Natural killer cell treated with Interleukin-12 subunit alpha and Interleukin-12 subunit beta and Interleukin-15 and Interleukin-18, amount 100 ng/mL, for 72 hours (primary cell): ENCODE results near the gene REC114. TPM values are rescaled to one million over a fixed set of nuclear protein-coding genes. Genes with fewer than 3 reads are reported as not detected.
A peak's percentile ranks its signal among the peaks of the same experiment; 100 is the strongest.

Source experiments
- ATAC-seq, 2 donors: fragments of 150-1000 bp; cut with Tn5 transposase in 1 of 2; sonication (Bioruptor Pico), chemical (Tn5 transposase) in 1 of 2; 2 replicates each; pipeline ENCODE4 v1.10.0; 2021
- DNase-seq: peaks from one replicate; pipeline ENCODE4 v3.0.0; 2022; ENCODE audit warnings: low spot score
- H3K27ac Mint-ChIP-seq, 2 donors: 1 replicate in 1 of 2; 2 replicates in 1 of 2; pipeline ENCODE4 v1.8.0; 2022; ENCODE audit warnings: mixed read lengths in 2 of 2, mild to moderate bottlenecking in 1 of 2, moderate library complexity in 1 of 2
- H3K27me3 Mint-ChIP-seq, 2 donors: 1 replicate in 1 of 2; 2 replicates in 1 of 2; pipeline ENCODE4 v1.8.0; 2022; ENCODE audit warnings: mixed read lengths in 2 of 2
- H3K36me3 Mint-ChIP-seq: one replicate; pipeline ENCODE4 v1.8.0; 2022; ENCODE audit warnings: mixed read lengths
- H3K4me1 Mint-ChIP-seq, 2 donors: 1 replicate in 1 of 2; 2 replicates in 1 of 2; pipeline ENCODE4 v1.8.0; 2022; ENCODE audit warnings: low read depth in 2 of 2, mixed read lengths in 2 of 2, mild to moderate bottlenecking in 1 of 2
- H3K4me3 Mint-ChIP-seq: one replicate; pipeline ENCODE4 v1.8.0; 2022; ENCODE audit warnings: mixed read lengths
- H3K9me3 Mint-ChIP-seq: 2 replicates; pipeline ENCODE4 v1.8.0; 2022; ENCODE audit warnings: mixed read lengths
- total RNA-seq, 2 donors: library from RNA; stranded (reverse); gene quantifications; one replicate each; pipeline ENCODE4 v1.2.3, GENCODE V29; 2022

REC114 gene
- total RNA-seq, 2 donors from 2014 or later: not detected

- peaks cover 28 to 34% of the 10 kb centered on the region in 2 donors for H3K4me1 Mint-ChIP-seq
- no peak overlapping the region for H3K27ac Mint-ChIP-seq
- H3K36me3 Mint-ChIP-seq: no peaks in the 10 kb centered on the region
- no peaks in the 10 kb centered on the region for H3K27me3 Mint-ChIP-seq
- no peak overlapping the region for H3K4me3 Mint-ChIP-seq
- H3K9me3 Mint-ChIP-seq: no peaks in the 10 kb centered on the region
- DNase-seq (no peak), ATAC-seq (no peak)
These were observed 157.7 kb downstream of the REC114 start for GRCh38 chr15:73600413-73601335.

DNA sequence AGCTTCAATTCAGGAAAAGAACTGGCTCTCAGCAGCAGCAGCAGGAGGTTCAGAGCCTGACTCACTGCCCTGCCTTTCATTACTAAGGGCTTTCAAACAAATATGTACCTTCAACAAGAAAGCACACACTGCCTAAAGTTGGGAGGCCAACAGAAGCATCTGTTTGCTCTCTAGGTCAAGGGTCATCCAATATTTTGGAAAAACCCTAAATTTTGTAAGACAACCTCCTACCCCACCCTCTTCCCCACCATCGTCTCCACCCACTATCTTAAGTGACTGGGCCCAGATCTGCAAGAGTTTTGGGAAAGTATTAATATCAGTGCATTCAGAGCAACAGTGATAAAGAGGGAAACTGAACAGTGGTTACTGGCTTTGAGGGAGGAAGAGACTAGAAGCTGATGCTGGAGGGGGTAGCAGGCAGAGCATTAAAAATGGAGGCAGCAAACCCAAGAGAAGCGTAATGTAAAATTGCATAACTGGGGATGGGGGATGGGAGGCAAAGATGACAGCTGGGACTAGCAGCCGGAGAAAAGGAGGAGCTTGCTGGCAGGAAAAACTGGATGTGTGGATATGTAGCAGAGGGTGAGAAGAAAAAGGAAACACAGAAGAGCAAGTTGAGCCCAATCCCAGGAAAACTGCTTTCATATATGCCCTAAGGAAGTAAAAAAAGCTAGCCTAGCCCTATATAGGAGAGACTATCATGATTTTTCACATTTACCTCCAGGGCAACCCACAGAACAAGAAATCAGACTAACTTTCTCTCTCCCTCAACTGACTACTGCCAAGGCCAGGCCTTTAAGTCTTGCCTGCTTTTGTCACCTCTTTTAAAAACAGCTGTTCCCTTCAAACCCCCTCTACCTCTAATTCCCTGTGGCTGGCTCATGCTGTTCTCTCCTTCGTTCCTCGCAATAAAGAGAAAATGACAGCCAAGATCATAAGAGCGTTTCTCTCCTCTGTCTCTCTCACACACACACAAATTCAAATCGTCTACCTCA is 158.8 kb downstream of the REC114 start:
- peak; percentile 63 to 65 for ATAC-seq
- Mint-ChIP-seq H3K9me3 (no peaks in the 10 kb centered on the region), H3K4me3 (no peak overlapping the region), H3K4me1 (peaks cover 21 to 25% of the 10 kb centered on the region in 2 donors), H3K27me3 (no peaks in the 10 kb centered on the region), H3K36me3 (no peaks in the 10 kb centered on the region), H3K27ac (no peak overlapping the region)
- DNase-seq: no peak

DNA sequence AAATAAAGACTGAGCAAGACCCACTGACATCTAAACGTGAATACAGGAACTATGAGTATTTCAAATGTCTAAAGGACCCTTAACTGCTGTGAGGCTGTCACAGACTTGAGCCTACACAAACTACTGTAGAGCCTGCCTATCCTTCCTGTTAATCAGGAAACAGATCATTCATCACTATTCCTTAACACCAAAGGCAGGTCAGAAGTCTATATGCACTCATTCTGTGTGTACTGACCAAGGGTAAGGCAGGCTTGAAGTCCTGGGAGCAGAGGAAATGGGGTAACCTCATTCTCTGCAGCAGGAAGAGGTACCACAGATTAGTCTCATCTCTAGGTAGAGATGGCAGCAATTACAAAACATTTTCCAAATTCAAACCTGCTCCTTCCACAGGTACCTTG is 159.5 kb downstream of the REC114 start:
- ATAC-seq (peak; percentile 69), DNase-seq (no peak)
- Mint-ChIP-seq H3K9me3 (no peaks in the 10 kb centered on the region), H3K4me1 (peaks cover 25 to 27% of the 10 kb centered on the region in 2 donors), H3K27ac (no peak overlapping the region), H3K36me3 (no peaks in the 10 kb centered on the region), H3K4me3 (no peak overlapping the region), H3K27me3 (no peaks in the 10 kb centered on the region)

- H3K36me3 Mint-ChIP-seq: no peaks in the 10 kb centered on the region
- no peak for ATAC-seq
These were observed 160.0 kb downstream of the REC114 start for GRCh38 chr15:73602992-73603391.

GRCh38 chr15:73604477-73604876 is 161.5 kb downstream of the REC114 start:
- Mint-ChIP-seq H3K4me1 (peaks cover 27 to 30% of the 10 kb centered on the region in 2 donors), H3K27me3 (no peaks in the 10 kb centered on the region), H3K27ac (peak overlapping the region; percentile 20 to 24), H3K36me3 (no peaks in the 10 kb centered on the region), H3K9me3 (no peaks in the 10 kb centered on the region), H3K4me3 (peak overlapping the region; percentile 33)
- DNase-seq (no peak), ATAC-seq (no peak)

More at GRCh38 chr15:73602992-73603391, 160.0 kb downstream of the REC114 start:
- peaks cover 26 to 30% of the 10 kb centered on the region in 2 donors for H3K4me1 Mint-ChIP-seq
- no peak for DNase-seq
- H3K27ac Mint-ChIP-seq: no peak overlapping the region
- H3K4me3 Mint-ChIP-seq: no peak overlapping the region
- H3K9me3 Mint-ChIP-seq: no peaks in the 10 kb centered on the region
- no peaks in the 10 kb centered on the region for H3K27me3 Mint-ChIP-seq

DNA sequence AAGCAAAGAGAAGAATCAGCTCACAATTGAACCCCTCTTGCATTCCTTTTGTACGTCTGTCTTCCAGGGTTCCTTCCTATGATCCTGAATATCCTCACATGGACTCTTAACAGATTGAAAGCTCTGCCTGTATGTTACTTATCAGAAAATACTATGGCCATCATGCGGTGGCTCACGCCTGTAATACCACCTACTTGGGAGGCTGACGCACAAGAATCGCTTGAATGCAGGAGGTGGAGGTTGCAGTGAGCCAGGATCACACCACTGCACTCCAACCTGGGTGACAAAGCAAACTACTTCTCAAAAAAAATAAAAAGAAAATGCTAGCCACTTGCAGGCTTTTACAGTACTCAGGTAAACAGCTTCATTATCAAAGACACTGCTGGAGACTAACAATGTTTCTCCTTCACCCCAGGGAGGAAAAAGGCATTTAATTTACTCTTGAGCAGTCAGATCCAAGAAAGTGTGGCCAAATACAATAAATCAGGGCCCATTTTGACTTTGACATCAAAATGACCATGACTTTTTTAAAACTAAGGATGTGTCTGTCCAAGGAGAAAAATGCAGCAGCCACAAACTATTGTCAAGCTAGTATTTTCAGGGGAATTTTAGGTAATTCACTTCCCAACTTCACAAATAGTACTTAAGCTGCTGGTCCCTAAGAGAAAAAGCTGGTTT is 162.9 kb downstream of the REC114 start:
- DNase-seq: no peak
- Mint-ChIP-seq H3K4me3 (no peak overlapping the region), H3K4me1 (peaks cover 28% of the 10 kb centered on the region in 2 donors), H3K9me3 (no peaks in the 10 kb centered on the region), H3K27ac (no peak overlapping the region), H3K36me3 (no peaks in the 10 kb centered on the region), H3K27me3 (no peaks in the 10 kb centered on the region)
- no peak for ATAC-seq

DNA sequence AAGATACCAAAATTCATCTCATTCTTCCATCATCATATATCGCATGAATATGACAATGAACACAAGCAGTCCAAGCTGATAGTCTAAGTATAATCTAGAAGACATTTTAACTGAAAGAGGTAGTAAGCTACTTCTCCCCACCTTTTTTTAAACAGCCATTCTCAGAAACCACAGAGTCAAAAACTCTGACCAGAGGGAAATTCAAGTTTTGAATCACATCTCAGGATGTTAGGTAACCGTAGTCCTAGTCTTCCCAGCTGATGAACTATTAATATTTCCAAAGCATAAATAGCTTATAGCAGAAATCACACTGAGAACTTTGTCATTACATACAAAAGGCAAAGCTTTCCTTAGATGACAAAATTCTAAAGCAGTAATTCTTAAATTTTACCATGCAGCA is 164.4 kb downstream of the REC114 start:
- peak overlapping the region; percentile 63 for H3K4me3 Mint-ChIP-seq
- no peaks in the 10 kb centered on the region for H3K9me3 Mint-ChIP-seq
- H3K27ac Mint-ChIP-seq: peak overlapping the region; percentile 61 to 68
- H3K4me1 Mint-ChIP-seq: peaks cover 28 to 34% of the 10 kb centered on the region in 2 donors
- DNase-seq (no peak), ATAC-seq (no peak)
- no peaks in the 10 kb centered on the region for H3K27me3 Mint-ChIP-seq
- no peaks in the 10 kb centered on the region for H3K36me3 Mint-ChIP-seq

DNA sequence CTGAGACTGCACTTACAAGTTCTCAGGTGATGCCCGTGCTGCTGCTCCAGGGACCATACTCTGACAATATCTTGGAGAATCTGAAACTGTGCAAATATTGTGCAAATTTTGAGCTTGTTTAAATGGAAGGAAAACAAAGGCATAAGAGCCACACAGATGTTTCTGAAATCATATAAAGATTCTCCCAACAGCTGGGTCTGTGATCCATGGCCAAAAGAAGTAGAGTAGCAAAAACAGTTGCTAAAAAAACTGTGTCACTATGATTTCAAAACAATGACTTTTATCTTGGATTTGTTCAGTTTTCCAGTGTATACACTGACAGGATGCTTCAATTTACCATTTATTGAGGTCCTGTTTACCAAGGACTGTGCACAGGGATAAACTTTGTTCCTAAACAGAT is 164.9 kb downstream of the REC114 start:
- no peak for DNase-seq
- no peaks in the 10 kb centered on the region for H3K27me3 Mint-ChIP-seq
- no peak for ATAC-seq
- H3K27ac Mint-ChIP-seq: peak overlapping the region; percentile 61 to 68
- no peaks in the 10 kb centered on the region for H3K9me3 Mint-ChIP-seq
- peak overlapping the region; percentile 63 for H3K4me3 Mint-ChIP-seq
- H3K4me1 Mint-ChIP-seq: peaks cover 28 to 34% of the 10 kb centered on the region in 2 donors
- no peaks in the 10 kb centered on the region for H3K36me3 Mint-ChIP-seq

GRCh38 chr15:73608475-73608874 is 165.5 kb downstream of the REC114 start:
- Mint-ChIP-seq H3K9me3 (no peaks in the 10 kb centered on the region), H3K4me1 (peaks cover 28 to 34% of the 10 kb centered on the region in 2 donors), H3K4me3 (peak overlapping the region; percentile 3), H3K27me3 (no peaks in the 10 kb centered on the region), H3K36me3 (no peaks in the 10 kb centered on the region), H3K27ac (no peak overlapping the region)
- DNase-seq (no peak), ATAC-seq (no peak)

- peak overlapping the region; percentile 3 for H3K4me3 Mint-ChIP-seq
- no peak overlapping the region for H3K27ac Mint-ChIP-seq
- no peaks in the 10 kb centered on the region for H3K9me3 Mint-ChIP-seq
- H3K36me3 Mint-ChIP-seq: no peaks in the 10 kb centered on the region
- peaks cover 28 to 32% of the 10 kb centered on the region in 2 donors for H3K4me1 Mint-ChIP-seq
- DNase-seq (no peak), ATAC-seq (no peak)
- no peaks in the 10 kb centered on the region for H3K27me3 Mint-ChIP-seq
These were observed 166.0 kb downstream of the REC114 start for GRCh38 chr15:73608941-73609340.

Other genes starting within 250 kb of the REC114 start
- not detected for gene HCN4, start 74.2 kb upstream of the REC114 start, total RNA-seq
- gene NPTN, start 190.2 kb downstream of the REC114 start, total RNA-seq: 10 to 100 TPM; 57.7 to 66.2 TPM
- gene CD276, start 241.2 kb downstream of the REC114 start, total RNA-seq: 1 to 10 TPM in 1 of 2 donors, under 1 TPM in 1; 0.90 to 2.0 TPM